Hepatic stellate cell (primary cell): ENCODE measurements around the gene SMARCD2.
A peak's percentile ranks its signal among the peaks of the same experiment; 100 is the strongest.
"Not testable (repeated sequence)": the region's sequence is repeated elsewhere in the genome, so short reads cannot be mapped to it uniquely, and the experiment has no call there.

Experiments used
- DNase-seq: peaks from one replicate; pipeline ENCODE4 v3.0.0; 2011; ENCODE audit warnings: low spot score

The SMARCD2 gene

GRCh38 chr17:63842540-63843386, at the start of gene SMARCD2:
Gene SMARCD2, minus strand, starts transcription at chr17:63842685. Its CDS starts 11 bp downstream, at chr17:63842674.
- peak; percentile 96 for DNase-seq

- DNase-seq, result not testable (repeated sequence)
These were observed 46.8 kb upstream of the SMARCD2 start for GRCh38 chr17:63889026-63889848.

DNA sequence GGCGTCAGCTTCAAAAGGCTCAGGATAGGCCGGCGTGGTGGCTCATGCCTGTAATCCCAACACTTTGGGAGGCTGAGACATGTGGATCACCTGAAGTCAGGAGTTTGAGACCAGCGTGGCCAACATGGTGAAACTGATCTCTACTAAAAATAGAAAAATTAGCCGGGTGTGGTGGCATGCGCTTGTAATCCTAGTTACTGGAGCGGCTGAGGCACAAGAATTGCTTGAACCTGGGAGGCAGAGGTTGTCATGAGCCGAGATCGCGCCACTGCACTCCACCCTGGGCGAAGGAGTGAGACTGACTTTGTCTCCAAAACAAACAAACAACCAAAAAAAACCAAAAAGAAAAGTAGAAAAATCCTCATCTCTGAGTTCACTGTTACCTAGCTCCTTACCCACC, 42.6 kb upstream of the SMARCD2 start:
- DNase-seq, result not testable (repeated sequence)

GRCh38 chr17:63882626-63883126, 40.2 kb upstream of the SMARCD2 start:
- not testable (repeated sequence) for DNase-seq

DNA sequence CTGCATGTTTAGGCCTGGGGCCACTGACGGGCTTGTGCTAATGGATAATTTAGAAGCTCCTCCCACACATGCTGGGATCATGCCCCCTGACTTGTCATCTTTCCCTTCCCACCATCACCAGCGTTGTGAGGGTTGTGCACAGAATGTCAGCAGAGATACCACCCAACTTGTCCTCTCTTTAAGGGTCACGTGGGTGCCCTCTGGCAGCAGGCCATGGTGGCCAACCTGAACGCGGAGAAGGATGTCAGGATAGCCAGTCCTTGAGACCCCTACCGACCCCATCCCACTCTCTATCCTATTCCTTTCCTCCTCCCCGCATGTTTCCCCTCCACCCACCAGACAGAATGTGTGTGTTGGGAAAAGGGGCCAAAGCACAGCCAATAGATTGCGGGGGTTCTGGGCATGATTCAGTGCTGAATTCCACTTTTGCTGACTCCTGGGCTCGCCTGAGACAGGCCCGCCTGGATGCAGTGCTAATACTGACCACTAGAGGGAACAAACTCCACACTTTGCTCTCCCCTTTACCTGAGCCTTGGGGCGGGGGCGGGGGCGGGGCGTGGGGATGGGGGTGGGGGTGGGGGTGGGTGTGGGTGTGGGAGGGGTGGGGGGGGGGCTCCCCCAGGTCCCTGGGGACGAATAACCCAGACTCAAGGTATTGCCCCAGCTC, 39.6 kb upstream of the SMARCD2 start, which contains the start of gene GH2:
TSS of gene GH2 (minus strand) at position 10 of the 667 bp plus-strand sequence. CDS start 143 bp downstream, outside the sequence.
- DNase-seq, result peak; percentile 72

DNA sequence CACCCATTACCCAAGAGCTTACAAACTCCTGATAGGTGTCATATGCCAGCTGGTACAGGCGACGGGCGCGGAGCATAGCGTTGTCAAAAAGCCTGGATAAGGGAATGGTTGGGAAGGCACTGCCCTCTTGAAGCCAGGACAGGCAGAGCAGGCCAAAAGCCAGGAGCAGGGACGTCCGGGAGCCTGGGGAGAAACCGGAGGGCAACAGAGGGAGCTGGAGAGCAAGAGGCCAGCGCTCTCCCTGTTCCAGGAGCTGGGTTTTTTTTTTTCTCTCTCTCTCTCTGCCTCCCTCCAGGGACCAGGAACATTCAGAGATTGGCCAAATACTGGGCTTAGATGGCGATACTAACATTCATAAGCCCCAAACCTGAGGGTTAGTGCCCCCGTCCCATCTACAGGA, 38.9 kb upstream of the SMARCD2 start:
- DNase-seq, result not testable (repeated sequence)

- no peak for DNase-seq
These were observed 38.2 kb upstream of the SMARCD2 start for GRCh38 chr17:63880706-63881105.

DNA sequence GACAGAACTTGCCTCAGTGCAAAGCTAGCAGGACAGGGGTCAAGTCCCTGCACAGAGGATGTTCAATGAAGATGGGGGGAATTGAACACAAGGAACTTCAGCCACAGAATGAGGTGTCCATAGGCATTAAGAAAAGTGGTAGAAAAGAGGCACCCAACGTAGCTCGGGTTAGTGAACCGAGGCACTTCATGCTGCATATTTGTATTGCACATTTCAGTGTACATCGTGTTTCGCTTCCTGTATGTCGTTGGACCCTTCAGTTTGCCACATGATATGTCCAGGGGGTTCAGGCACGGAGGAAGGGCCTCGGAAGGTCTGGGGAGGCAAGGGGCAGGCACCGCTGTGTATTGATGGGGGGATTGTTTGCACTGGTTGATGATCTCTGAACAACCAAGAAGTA, 35.9 kb upstream of the SMARCD2 start:
- not testable (repeated sequence) for DNase-seq

DNA sequence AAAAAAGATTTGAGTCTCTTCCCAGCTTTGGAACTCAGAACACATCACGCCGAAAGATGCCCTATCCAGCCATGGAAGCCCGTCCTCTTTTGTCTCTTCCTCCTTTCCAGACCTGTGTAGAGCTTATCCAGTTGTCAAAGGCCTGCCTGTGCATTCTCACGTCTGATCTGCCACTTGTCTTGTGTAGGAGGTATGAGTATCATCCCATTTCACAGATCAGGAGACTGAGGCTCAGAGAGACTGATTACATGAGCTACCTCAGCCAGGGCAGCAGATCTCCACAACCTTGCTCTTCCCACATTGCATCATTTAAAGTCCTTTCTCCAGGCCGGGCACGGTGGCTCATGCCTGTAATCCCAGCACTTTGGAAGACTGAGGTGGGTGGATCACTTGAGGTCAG, 32.2 kb upstream of the SMARCD2 start:
- not testable (repeated sequence) for DNase-seq

DNA sequence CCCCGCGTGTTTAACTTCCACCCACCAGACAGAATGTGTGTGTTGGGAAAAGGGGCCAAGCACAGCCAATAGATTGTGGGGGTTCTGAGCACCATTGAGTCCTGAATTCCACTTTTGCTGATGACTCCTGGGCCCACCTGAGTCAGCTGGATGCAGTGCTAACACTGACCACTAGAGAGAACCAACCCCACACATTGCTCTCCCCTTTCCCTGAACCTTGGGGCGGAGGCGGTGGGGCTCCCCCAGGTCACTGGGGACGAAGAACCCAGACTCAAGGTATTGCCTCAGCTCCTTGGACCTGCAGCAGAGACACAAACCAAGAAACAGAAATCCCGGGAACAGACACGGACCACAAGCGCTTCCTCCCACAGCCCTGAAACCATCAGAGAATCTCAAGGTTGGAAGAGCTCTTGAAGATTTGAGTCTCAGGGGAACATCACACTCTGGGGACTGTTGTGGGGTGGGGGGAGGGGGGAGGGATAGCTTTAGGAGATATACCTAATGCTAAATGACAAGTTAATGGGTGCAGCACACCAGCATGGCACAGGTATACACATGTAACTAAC, 31.7 kb upstream of the SMARCD2 start:
- not testable (repeated sequence) for DNase-seq

DNA sequence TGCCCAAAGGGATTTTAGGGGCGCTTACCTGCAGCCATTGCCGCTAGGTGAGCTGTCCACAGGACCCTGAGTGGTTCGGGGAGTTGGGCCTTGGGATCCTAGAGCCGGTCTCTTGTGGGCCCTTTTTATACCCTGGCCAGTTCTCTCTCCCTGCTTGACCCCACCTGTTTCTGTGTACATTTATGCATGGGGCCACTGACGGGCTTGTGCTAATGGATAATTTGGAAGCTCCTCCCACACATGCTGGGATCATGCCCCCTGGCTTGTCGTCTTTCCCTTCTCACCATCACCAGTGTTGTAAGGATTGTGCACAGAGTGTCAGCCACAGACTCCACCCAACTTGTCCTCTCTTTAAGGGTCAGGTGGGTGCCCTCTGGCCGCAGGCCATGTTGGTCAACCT, 31.1 kb upstream of the SMARCD2 start, which contains the start of gene CSH2:
TSS of gene CSH2 (minus strand) at position 101 of the 400 bp plus-strand sequence. CDS start at position 38, 63 bp downstream.
- not testable (repeated sequence) for DNase-seq

DNA sequence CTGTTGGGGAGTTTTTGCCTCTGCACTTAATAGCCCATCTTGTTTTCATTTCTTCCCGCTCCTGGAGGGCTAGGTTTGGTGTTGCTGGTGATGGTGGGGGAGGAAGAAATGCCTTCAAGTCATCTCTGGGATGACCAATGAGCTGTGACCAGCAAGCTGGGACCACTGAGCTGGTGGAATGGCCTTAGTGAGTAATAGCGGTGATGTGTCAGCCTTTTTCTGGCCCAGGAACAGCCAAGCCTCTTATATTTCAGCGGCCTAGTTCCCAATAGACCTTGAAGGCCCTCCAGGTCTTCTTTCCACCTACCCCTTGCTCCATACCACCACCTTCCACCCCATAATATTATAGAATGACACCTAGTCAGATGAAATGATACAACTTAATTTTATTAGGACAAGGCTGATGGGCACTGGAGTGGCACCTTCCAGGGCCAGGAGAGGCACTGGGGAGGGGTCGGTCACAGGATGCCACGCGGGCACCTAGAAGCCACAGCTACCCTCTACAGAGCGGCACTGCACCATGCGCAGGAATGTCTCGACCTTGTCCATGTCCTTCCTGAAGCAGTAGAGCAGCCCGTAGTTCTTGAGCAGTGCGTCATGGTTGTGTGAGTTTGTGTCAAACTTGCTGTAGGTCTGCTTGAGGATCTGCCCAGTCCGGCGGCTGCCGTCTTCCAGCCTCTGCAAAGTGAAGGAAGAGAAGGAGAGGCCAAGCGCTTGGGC, 29.3 kb upstream of the SMARCD2 start:
- DNase-seq, result not testable (repeated sequence)

- not testable (repeated sequence) for DNase-seq
These were observed 27.8 kb upstream of the SMARCD2 start for GRCh38 chr17:63870292-63870665.

GRCh38 chr17:63869491-63870291, 27.2 kb upstream of the SMARCD2 start:
- not testable (repeated sequence) for DNase-seq

DNA sequence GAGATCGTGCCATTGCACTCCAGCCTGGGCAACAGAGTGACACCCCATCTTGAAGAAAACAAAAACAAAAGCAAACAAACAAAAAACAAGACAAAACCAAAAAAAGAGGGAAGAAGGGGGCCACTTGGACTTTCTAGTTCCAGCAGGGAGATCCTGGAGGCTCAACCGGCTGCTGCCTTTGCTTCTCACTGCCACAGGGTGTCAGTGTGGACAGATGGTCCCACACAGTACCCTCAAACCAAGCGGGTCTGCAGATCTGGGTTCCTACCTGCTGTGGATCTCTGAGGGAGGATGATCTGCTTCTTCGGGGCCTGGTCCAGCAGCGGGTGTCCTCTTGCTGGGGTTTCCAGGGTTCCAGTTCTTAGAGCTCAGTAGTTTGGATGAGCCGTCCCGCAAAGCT, 24.1 kb upstream of the SMARCD2 start:
- not testable (repeated sequence) for DNase-seq

DNA sequence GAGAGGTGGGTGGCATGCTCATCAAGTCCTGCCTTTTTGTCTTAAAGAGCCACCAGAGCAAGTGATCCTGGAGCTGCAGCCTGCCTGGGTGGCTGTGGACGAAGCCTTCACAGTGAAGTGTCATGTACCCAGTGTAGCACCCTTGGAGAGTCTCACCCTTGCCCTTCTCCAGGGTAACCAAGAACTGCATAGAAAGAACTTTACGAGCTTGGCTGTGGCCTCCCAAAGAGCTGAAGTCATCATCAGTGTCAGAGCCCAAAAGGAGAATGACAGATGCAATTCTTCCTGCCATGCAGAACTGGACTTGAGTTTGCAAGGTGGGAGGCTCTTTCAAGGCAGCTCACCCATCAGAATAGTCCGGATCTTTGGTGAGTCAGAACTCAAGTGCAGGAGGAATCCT, 16.8 kb upstream of the SMARCD2 start:
- no peak for DNase-seq

- DNase-seq, result not testable (repeated sequence)
These were observed 13.9 kb upstream of the SMARCD2 start for GRCh38 chr17:63856425-63856824.

- DNase-seq, result no peak
These were observed 12.7 kb upstream of the SMARCD2 start for GRCh38 chr17:63855185-63855584.

DNA sequence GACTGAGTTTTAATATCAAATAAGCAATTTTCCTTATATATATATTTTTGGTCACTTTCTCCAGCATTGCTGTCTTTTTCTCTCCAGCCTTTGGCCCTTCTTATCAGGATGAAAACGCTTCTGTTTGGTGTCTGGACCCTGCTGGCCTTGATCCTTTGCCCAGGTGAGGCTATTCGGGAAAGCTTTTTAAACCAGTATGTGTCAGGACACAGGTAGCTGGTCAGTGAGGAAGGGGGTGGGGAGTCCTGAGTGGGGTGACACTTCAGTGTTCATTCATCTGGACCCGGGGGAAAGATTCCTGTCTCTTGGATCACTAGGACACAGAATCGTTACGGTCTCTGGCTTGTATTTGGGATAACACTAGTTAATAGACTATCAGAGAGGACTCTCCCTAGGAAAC, 12.2 kb upstream of the SMARCD2 start:
- DNase-seq, result no peak

- no peak for DNase-seq
These were observed 10.8 kb upstream of the SMARCD2 start for GRCh38 chr17:63853260-63853659.
